GM18858 (cell line): ENCODE results near the gene CYSTM1.

Source experiments
- ATAC-seq: cut with Tn5 transposase; IDR thresholded peaks from one replicate; pipeline ENCODE4 v1.9.1; 2021; ENCODE audit not compliant: unreplicated experiment

Gene CYSTM1

GRCh38 chr5:140252470-140253126 lies 77.6 kb downstream of the CYSTM1 start:
- ATAC-seq: no peak

DNA sequence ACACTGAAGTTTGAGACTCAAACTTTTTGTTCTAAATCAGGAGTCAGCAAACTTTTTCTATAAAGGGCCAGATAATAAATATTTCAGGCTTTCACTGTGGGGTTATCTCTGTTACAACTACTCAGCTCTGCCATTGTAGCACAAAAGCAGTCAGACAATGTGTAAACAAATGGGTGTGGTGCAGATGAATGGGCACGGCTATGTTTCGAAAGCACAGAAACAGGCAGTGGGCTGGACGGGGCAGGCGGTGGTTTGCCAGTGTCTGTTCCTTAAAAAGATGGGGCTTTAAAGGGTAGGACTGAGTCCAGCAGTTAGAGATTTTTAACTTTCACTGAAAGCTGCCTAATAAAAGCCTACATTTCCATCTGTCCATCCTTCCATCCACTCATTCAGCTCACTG lies 79.0 kb downstream of the CYSTM1 start:
- ATAC-seq: no peak

GRCh38 chr5:140255460-140256157 lies 80.6 kb downstream of the CYSTM1 start:
- ATAC-seq: no peak

- ATAC-seq: no peak
These were observed 81.7 kb downstream of the CYSTM1 start for GRCh38 chr5:140256726-140257125.

- no peak for ATAC-seq
These were observed 83.0 kb downstream of the CYSTM1 start for GRCh38 chr5:140258016-140258415.

DNA sequence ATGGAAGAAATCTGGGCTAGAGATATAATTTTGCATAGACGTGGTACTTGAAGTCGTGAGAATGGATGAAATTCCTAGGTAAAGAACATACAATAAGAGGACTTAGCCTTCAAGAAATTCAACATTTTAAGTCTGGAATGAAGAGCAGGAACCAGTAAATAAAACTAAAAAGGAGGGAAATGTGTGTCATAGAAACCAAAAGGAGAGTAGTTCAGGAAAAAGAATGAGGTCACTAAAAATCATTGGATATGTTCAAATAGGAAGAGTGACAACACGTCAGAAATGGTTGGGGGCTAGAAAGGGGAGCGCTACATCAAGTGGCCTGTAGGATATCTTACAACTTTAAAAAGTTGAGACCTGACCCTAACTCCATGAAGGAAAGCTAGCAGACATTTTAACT lies 83.9 kb downstream of the CYSTM1 start:
- ATAC-seq: no peak

DNA sequence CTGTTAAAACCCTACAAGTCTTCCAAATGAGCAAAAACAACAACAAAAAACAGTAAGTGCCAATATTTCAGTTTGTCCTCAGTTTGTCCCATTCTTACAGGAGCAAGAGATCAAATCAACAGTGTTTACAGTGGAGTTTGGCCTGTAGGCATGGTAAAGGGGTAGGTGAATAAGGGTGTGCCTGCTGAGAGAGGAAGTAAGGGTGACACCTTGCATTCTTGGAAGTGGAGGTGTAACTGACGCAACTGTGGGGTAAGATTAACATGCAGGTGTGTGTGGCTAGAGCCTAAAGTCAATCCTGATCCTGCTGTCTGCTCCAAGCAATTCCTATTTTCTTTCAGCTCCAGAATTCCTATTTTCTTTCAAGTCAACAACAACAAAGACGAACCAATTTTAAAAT lies 84.5 kb downstream of the CYSTM1 start:
- ATAC-seq: no peak

GRCh38 chr5:140260089-140260656 lies 85.2 kb downstream of the CYSTM1 start:
- no peak for ATAC-seq

DNA sequence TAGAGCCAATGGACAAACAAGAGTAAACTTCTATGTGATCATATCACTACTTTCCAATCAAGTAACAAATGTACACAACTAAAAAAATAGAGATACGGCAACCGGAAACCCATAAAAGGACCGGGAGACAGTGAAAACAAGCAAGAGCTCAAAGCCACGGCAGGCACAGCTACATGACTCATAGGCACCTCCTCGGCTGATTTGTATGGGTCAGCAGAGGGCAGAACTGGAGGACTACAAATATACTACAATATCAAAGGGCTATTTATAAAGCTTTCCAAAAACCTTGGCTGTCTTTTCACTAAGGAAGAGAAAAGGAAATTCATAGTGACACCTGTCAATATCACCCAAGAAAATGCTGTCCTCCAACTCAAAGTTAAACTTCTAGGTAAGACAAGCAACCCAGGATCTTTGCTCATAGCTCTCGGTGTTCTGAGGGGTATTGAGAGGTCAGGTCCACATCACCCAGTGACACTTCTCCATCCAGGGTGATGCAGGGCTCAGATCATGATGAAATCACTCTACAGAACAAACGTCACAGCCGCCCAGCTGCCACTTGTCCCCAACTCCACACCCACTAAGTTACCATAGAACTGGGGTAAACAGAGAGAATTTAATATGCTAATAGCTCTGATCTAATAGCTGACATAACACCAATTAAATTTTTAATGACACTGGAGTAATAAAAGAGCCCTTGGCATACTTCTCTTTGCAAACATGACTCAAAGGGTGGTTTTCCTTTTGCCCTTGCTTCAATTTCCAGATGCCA lies 86.6 kb downstream of the CYSTM1 start:
- ATAC-seq: no peak

DNA sequence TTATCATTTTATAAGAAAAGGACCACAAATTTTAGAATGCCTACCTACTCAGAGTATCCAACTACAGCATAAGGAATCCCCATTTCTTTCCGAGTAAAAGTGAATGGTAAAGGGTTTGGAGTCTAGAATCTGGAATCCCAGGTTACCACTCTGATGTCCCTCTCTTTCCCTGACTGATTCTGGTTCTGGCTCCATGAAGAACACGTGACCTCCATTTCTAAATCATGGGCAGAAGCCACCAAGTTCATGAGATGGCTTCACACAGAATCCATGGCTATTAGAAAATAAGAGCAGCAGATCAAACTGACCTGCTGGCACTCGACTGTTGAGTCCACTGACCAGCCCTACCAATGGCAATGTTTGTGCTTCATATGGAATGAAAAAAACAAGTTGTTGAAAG lies 87.2 kb downstream of the CYSTM1 start:
- ATAC-seq: no peak

GRCh38 chr5:140262839-140263238 lies 87.9 kb downstream of the CYSTM1 start:
- ATAC-seq: no peak

GRCh38 chr5:140265845-140266244 lies 90.9 kb downstream of the CYSTM1 start:
- no peak for ATAC-seq

- ATAC-seq: no peak
These were observed 91.6 kb downstream of the CYSTM1 start for GRCh38 chr5:140266471-140267200.

DNA sequence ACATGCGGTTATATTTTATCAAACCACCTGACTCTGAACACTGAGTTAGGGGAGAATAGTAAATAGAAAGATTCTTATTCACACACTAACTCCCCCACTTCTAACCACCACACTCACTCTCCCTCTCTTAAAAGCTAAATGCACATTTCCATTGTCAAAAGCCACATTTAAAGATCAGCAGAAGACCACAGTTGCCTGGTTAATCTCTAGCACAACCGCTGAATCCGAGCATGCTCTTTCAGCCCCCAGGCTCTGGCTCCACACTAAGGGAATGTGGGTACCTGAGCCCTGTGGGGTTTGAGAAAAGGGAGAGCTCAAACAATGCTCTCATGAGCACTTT lies 92.2 kb downstream of the CYSTM1 start:
- no peak for ATAC-seq

DNA sequence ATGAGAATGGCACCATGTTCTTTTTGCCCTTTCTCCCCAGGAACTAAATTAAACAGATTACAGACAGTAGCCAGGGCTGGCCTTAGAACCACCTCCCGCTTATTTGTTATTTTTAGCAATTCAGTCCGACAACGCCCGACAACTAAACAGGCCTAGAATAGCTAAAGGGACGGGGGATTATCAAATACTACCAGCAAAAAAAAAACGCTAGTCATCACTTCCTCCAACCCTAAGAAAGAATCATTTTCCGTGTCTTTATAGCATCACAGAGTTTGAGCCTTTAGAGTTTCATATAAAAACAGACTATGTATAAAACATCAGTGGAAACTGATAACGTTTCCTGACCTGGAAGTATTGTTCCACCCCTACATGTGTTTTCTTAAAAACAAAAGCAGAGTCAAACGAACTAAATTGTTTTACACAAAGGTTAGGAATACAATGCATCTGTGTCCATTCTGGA lies 92.6 kb downstream of the CYSTM1 start:
- ATAC-seq: no peak

DNA sequence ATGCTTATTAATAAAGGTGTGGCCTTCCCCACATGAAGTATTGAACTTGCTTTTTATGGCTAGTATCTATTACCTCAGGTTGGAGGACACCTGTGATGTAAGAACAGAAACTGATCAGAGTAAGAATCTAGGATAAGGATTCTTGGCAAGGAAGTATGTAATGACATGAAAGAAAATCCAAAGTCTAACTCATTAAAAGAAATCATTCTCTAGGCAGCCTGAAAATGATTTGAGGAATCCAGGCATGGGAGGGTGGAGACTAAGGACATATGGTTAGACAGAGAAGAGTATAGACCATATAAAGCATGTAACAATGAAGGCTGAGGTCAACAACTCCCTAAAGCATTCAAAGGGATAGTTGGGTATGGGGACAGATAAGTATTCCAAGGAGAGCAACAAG lies 95.0 kb downstream of the CYSTM1 start:
- no peak for ATAC-seq

GRCh38 chr5:140273401-140273877 lies 98.5 kb downstream of the CYSTM1 start:
- ATAC-seq: no peak

DNA sequence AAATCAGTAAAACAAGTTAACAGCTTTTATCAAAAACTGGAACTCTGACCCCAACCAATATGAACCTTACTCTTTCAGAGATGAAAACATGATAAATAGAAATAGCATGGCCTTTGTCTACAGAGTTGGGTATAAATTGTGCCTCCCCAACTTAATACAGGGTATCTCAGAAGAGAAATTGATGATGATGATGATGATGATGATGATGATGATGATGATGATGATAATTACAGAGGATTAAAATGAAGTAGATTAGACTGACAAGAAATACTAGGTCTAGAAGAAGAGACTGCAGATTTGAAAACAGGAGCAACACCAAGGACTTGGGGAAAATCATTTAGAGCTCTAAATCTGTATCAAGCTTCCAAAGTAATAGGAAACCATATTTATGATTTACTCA lies 100.8 kb downstream of the CYSTM1 start:
- ATAC-seq: no peak

DNA sequence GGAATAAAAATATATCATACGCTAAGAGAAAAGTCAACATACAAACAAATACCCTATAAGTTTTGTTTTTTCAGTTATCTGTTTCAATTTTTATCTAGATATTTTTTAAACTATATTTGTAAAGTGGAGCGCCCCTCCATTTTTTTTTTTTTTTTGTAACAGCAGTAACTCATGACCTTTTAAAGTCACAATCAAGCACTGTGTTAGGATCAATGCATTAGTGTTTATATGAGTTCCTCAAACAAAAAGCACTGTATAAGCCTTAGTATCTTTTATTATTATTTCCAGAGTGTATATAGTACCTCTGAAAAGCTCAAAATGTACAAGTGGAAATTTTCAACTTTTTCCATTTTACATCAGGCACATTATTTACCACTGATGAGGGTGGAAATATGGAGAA lies 107.3 kb downstream of the CYSTM1 start:
- no peak for ATAC-seq

DNA sequence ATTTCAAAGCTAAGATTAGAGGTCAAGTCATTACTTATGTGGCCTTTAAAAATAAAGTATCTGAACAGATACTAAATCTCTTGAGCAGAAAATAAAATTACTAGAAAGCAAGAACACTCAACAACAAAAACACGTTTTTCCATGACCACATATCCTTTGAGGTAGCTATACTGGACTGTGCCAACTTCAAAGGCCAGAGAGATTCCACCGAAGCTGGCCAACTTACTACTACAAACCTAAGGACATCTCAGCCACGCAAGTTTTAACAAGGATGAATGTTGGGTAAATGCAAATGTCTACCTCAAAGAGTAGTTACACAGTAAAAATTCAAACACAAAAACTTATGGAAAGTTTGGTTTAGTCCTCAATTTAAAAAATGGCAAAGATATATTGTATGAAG lies 109.0 kb downstream of the CYSTM1 start:
- no peak for ATAC-seq

DNA sequence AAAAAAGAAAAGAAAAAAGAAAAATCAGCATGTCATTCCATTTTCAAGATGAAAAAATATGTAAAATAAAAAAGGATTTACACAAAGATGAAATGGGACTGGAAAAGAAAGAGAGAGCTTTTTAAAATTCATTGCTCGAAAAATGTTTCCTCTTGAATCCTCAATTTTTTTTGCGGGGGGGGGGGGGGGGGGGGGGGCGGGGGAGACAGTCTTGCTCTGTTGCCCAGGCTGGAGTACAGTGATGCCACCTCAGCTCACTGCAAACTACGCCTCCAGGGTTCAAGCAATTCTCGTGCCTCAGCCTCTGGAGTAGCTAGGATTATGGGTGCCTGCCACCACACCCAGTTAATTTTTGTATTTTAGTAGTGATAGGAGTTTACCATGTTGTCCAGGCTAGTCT lies 111.4 kb downstream of the CYSTM1 start:
- ATAC-seq: no peak
